SU-DHL-6 (cell line): Measurements from ENCODE around the gene ADD2.

Experiments used
- EZH2phosphoT487 ChIP-seq: fragments of 200-600 bp; sonication (generic), shearing (Covaris generic); conservative IDR thresholded peaks from 2 replicates; pipeline ENCODE4 v1.6.1; 2018; ENCODE audit warnings: mild to moderate bottlenecking, antibody characterized with exemption, low read length, moderate library complexity, mixed read lengths
- TF ChIP-seq, protein P1 (sequence below): fragments of 200-600 bp; sonication (generic); IDR thresholded peaks from one replicate; pipeline ENCODE4 v1.5.1; 2017; ENCODE audit warnings: antibody characterized with exemption, mild to moderate bottlenecking, low read length, moderate library complexity; ENCODE audit not compliant: insufficient read depth, poor library complexity, severe bottlenecking

DNA sequence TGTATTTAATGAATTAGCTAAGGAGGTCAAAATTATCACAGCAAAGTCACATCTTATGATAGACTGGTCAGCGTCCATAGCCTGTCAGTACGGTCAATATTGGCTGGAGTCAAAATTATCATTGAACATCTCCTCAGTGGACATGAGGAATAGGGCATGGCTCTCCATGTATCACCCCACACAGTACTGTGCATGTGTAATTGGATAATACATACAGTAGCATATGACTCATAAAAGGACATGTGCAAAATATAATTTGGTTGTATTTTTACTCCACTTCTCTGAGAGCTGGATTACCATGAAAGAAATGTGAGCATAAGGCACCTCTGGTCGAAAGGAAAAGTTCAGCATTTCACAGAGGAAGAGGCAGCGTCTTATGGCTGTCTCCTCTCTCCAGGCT, 24.9 kb downstream of the ADD2 start:
- TF ChIP-seq, protein P1, sequence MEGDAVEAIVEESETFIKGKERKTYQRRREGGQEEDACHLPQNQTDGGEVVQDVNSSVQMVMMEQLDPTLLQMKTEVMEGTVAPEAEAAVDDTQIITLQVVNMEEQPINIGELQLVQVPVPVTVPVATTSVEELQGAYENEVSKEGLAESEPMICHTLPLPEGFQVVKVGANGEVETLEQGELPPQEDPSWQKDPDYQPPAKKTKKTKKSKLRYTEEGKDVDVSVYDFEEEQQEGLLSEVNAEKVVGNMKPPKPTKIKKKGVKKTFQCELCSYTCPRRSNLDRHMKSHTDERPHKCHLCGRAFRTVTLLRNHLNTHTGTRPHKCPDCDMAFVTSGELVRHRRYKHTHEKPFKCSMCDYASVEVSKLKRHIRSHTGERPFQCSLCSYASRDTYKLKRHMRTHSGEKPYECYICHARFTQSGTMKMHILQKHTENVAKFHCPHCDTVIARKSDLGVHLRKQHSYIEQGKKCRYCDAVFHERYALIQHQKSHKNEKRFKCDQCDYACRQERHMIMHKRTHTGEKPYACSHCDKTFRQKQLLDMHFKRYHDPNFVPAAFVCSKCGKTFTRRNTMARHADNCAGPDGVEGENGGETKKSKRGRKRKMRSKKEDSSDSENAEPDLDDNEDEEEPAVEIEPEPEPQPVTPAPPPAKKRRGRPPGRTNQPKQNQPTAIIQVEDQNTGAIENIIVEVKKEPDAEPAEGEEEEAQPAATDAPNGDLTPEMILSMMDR = no peak
- no peak for TF ChIP-seq EZH2phosphoT487
